HG03378 (cell line): ENCODE measurements around the gene CHERP.
"Not testable (repeated sequence)": the region's sequence is repeated elsewhere in the genome, so short reads cannot be mapped to it uniquely, and the experiment has no call there.

ENCODE experiments used
- ATAC-seq: cut with Tn5 transposase; IDR thresholded peaks from one replicate; pipeline ENCODE4 v1.9.1; 2021; ENCODE audit warnings: mild to moderate bottlenecking, moderate library complexity; ENCODE audit not compliant: unreplicated experiment

Gene CHERP

GRCh38 chr19:16579381-16579780 lies 37.1 kb upstream of the CHERP start:
- ATAC-seq, result no peak

GRCh38 chr19:16577531-16577985 lies 35.3 kb upstream of the CHERP start:
- no peak for ATAC-seq

- ATAC-seq, result no peak
Measured at GRCh38 chr19:16576690-16577530, 34.7 kb upstream of the CHERP start.

GRCh38 chr19:16575861-16576689 lies 33.8 kb upstream of the CHERP start:
- no peak for ATAC-seq

GRCh38 chr19:16575282-16575681 lies 33.0 kb upstream of the CHERP start:
- ATAC-seq, result no peak

- ATAC-seq, result no peak
Measured at GRCh38 chr19:16573925-16574324, 31.7 kb upstream of the CHERP start.

- ATAC-seq, result no peak
Measured at GRCh38 chr19:16573296-16573695, 31.1 kb upstream of the CHERP start.

- peak; percentile 50 for ATAC-seq
Measured at GRCh38 chr19:16572332-16573211, 30.3 kb upstream of the CHERP start, which contains the start of gene SLC35E1. SLC35E1 (minus strand) TSS chr19:16572415; CDS start chr19:16572364, 51 bp downstream.

- peak; percentile 26 for ATAC-seq
Measured at GRCh38 chr19:16571822-16572331, 29.6 kb upstream of the CHERP start.

- ATAC-seq, result no peak
Measured at GRCh38 chr19:16571283-16571682, 29.0 kb upstream of the CHERP start.

GRCh38 chr19:16569609-16570320 lies 27.5 kb upstream of the CHERP start:
- no peak for ATAC-seq

GRCh38 chr19:16566702-16567101 lies 24.5 kb upstream of the CHERP start:
- no peak for ATAC-seq

- ATAC-seq, result no peak
Measured at GRCh38 chr19:16566161-16566560, 23.9 kb upstream of the CHERP start.

- no peak for ATAC-seq
Measured at GRCh38 chr19:16564842-16565241, 22.6 kb upstream of the CHERP start.

- ATAC-seq, result no peak
Measured at GRCh38 chr19:16562608-16563025, 20.4 kb upstream of the CHERP start.

- no peak for ATAC-seq
Measured at GRCh38 chr19:16561382-16561781, 19.1 kb upstream of the CHERP start.

GRCh38 chr19:16559780-16560276 lies 17.6 kb upstream of the CHERP start:
- ATAC-seq, result no peak

GRCh38 chr19:16554776-16555175 lies 12.5 kb upstream of the CHERP start:
- no peak for ATAC-seq

GRCh38 chr19:16551902-16552301 lies 9.7 kb upstream of the CHERP start:
- ATAC-seq, result not testable (repeated sequence)

GRCh38 chr19:16548956-16549355 lies 6.7 kb upstream of the CHERP start:
- no peak for ATAC-seq
